ENCODE measurements around the gene WDR41. TPM values are rescaled to one million over a fixed set of nuclear protein-coding genes. Genes with fewer than 3 reads are reported as not detected.

Gene WDR41
- total RNA-seq, 1 donor from 2014 or later = 35.6 TPM

GRCh38 chr5:77418162-77418561, 74.0 kb downstream of the WDR41 start:
- Histone ChIP-seq H3K27ac (no peak overlapping the region), H3K4me1 (peaks cover 8% of the 10 kb centered on the region), H3K36me3 (no peaks in the 10 kb centered on the region), H3K27me3 (ENCODE audit: low read depth) (no peaks in the 10 kb centered on the region), H3K4me3 (no peak overlapping the region), H3K9me3 (no peaks in the 10 kb centered on the region)
- no peak for DNase-seq
- no peak for TF ChIP-seq CTCF (IDR thresholded peaks at IDR 0.05)
- intact Hi-C loops (cut with DNase I) = no loop called here
- ATAC-seq = no peak

- intact Hi-C loops (cut with DNase I) = no loop called here
- Histone ChIP-seq H3K27me3 (ENCODE audit: low read depth) (no peaks in the 10 kb centered on the region), H3K4me1 (no peaks in the 10 kb centered on the region), H3K27ac (no peak overlapping the region), H3K9me3 (no peaks in the 10 kb centered on the region), H3K4me3 (no peak overlapping the region), H3K36me3 (no peaks in the 10 kb centered on the region)
- no peak for TF ChIP-seq CTCF (IDR thresholded peaks at IDR 0.05)
- ATAC-seq = no peak
- DNase-seq = no peak
Measured at GRCh38 chr5:77413049-77413448, 79.1 kb downstream of the WDR41 start.

GRCh38 chr5:77409870-77410621, 82.1 kb downstream of the WDR41 start:
- Histone ChIP-seq H3K36me3 (no peaks in the 10 kb centered on the region), H3K9me3 (no peaks in the 10 kb centered on the region), H3K4me3 (no peak overlapping the region), H3K4me1 (no peaks in the 10 kb centered on the region), H3K27me3 (ENCODE audit: low read depth) (no peaks in the 10 kb centered on the region), H3K27ac (no peak overlapping the region)
- TF ChIP-seq CTCF (IDR thresholded peaks at IDR 0.05) = no peak
- DNase-seq (no peak), ATAC-seq (peak in 1 of 2 donors; percentile 25)
- intact Hi-C loops (cut with DNase I) = no loop called here

GRCh38 chr5:77407152-77407551, 85.0 kb downstream of the WDR41 start:
- no peak overlapping the region for H3K27ac ChIP-seq
- intact Hi-C loops (cut with DNase I) = no loop called here
- ATAC-seq (no peak), DNase-seq (no peak)
- no peak for TF ChIP-seq CTCF (IDR thresholded peaks at IDR 0.05)
- H3K9me3 ChIP-seq = no peaks in the 10 kb centered on the region
- no peaks in the 10 kb centered on the region for H3K36me3 ChIP-seq
- H3K4me3 ChIP-seq = no peak overlapping the region
- H3K27me3 ChIP-seq (ENCODE audit: low read depth) = no peaks in the 10 kb centered on the region
- no peaks in the 10 kb centered on the region for H3K4me1 ChIP-seq

GRCh38 chr5:77402796-77403195, 89.3 kb downstream of the WDR41 start:
- ATAC-seq (no peak), DNase-seq (no peak)
- Histone ChIP-seq H3K4me1 (no peaks in the 10 kb centered on the region), H3K27me3 (ENCODE audit: low read depth) (no peaks in the 10 kb centered on the region), H3K9me3 (no peaks in the 10 kb centered on the region), H3K27ac (no peak overlapping the region), H3K4me3 (no peak overlapping the region), H3K36me3 (no peaks in the 10 kb centered on the region)
- TF ChIP-seq CTCF (IDR thresholded peaks at IDR 0.05) = no peak
- intact Hi-C loops (cut with DNase I) = no loop called here
